NCI-H345 (cell line): ENCODE measurements around the gene TSPAN18.

ENCODE experiments used
- DNase-seq: peaks from one replicate; lab custom pipeline; 2025; lab: John Stamatoyannopoulos, UW

The TSPAN18 gene

GRCh38 chr11:44777209-44778194, 50.7 kb downstream of the TSPAN18 start:
- no peak for DNase-seq

GRCh38 chr11:44778195-44779100, 51.7 kb downstream of the TSPAN18 start:
- DNase-seq, result no peak

DNA sequence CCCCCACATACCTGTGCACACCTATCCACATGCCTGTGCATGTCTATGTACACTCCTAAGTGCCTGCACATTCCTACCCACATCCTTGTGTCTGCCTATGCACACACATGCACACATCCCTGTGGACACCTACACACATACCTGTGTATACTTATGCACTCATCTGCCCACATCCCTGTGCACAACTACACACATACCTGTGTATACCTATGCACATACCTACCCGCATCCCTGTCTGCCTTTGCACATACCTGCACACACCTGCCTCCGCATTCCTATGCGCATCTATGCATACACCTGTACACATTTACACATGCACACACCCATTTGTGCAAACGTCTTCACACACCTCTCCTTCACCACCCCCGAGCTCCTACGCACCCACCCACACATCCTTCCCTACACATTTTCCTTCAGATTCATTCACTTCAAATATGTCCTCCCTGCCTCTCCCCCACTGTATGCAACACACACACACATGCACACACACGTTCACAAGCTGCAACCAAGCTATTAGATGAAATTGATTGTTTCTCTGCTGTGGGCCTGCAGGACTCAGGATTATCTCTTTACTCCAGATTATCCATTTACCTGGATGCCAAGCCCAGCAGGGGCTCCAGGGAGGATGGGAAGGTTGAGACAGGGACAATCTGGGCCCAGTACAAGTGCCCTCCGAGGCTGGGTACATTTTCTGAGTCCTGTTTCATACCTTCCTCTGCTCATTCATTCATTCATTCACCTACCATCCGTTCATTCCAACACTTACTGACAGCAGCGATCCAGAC, 53.2 kb downstream of the TSPAN18 start:
- DNase-seq, result no peak

- no peak for DNase-seq
Observed at GRCh38 chr11:44780940-44781631, 54.3 kb downstream of the TSPAN18 start.

GRCh38 chr11:44781655-44782054, 54.9 kb downstream of the TSPAN18 start:
- no peak for DNase-seq

- no peak for DNase-seq
Observed at GRCh38 chr11:44782478-44782877, 55.7 kb downstream of the TSPAN18 start.

DNA sequence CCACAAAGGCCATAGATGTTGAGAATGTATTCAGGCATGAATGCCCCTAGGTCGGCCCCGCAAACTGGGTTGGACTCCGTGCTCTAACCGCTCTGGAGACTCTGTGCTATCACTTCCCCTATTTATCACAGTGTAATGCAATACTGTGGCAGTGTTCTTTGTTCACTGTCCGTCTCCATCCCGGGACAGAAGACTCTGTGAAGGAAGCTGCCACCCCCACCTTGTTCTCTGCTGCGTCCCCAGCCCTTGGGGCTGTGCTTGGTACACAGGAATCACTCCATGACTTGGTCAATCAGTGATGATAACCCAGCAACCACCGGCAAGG, 57.6 kb downstream of the TSPAN18 start:
- no peak for DNase-seq

DNA sequence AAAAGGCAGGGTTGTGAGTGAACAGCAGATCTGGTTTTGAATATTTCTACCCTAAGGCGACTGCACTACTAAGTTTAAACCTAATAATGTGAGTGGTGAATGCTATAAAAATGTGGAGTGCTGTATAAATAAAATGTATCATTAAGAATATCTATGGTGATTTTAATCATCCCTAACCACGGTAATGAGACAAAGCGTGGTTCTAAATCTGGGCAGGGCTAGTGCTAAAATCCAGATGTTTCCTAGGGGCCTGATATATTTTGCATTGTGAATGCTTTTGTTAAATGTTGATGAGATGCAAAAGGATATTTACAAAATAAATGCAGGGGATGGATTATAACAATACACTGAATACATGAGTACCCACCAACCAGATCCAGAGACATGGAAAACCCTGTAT, 58.1 kb downstream of the TSPAN18 start:
- DNase-seq, result no peak

DNA sequence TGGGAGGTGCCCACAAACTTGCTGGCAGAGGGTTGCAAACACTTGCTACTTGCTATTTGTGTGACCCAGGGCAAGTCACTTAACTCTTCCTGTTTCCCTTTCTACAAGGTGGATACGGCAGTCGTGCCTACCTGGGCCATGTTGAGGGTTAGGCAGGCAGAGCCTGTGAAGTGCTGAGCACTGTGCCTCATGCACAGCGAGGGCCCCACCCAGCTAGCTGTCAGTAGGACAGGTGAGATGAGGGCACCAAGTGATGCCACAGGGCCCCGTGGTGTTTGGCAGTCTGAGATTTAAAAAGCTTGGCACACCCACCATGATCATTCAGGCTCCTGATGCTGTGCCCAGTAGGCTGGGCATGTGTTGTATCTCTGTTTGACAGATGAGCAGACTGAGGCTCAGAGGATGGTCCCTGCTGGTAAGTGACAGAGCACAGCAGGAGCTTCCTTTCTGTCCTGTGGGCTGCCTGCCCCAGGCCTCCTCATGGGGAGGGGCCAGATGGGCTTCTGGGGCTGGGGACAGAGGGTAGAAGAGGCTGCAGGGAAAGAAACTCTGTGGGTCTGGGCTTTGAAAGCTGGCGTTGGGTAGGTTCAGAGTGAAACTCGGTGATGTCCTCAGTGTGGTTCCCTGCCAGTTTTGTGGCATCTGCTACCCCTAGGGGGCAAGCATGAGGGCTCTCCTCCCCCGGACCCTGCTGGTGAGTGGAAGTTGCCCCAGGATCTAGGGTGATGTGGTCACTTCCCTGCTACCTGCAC, 59.3 kb downstream of the TSPAN18 start:
- no peak for DNase-seq

DNA sequence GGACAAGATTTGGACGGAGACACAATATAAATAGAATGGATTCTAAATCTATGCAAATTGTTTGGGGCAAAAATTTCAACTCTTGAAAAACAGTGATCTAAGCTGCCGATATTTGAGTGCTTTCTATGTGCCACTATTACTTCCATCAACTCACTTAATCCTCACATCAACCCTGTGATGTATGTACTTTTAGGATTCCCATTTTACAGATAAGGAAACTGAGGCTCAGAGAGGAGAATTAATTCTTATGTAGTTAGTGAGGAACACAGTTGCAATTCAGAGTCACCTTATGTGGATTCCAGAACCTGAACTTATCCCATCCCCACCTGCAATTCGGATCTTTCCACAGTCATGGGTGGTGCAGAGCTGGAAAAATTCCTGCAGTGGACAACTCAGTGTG, 60.3 kb downstream of the TSPAN18 start:
- no peak for DNase-seq

DNA sequence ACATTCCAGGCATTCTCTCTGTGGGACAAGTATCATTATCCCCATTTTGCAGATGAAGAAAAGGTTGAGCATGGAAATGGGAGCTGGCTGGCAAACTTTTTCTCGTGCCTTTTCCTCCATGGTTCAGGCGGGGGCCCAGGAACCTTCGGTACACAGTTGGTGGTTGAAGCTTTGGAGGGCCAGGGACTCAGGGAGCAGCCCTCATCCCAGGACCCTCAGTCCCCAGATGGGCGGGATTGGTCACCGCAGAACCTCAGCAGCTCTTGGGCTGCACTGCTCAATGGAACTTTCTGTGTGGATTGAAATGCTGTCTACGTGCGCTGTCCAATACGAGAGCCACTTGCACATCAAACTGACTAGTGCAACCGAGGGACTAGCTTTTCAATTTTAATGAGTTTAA, 61.2 kb downstream of the TSPAN18 start:
- no peak for DNase-seq

DNA sequence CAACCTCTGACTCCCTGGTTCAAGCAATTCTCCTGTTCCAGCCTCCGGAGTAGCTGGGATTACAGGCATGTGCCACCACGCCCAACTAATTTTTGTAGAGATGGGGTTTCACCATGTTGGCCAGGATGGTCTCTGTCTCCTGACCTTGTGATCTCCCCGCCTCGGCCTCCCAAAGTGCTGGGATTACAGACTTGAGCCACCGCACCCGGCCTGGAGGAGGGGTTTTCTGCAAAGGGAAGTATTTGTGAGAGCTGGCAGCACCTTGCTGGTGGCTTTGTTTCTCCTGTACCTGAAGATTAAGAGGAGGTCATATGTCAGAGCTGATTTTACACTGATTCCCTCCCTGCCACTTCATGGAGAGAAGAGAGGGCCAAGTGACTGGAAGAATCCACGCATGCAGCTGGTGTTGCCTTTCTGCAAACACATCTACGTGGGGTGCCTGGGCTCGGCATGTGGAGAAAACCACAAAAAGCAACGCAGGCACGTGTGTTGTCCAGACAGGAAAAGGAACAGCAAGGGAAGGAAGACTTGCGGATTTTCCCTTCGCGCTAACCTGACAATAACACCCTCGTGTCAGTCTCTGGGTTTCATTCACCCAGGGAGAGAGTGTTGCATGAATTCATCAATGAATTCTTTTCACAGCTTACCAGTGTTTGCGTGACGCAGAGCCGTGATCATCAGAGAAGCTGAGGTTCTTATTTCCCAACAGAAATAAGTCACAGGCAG, 61.9 kb downstream of the TSPAN18 start:
- DNase-seq, result no peak

- no peak for DNase-seq
Observed at GRCh38 chr11:44789496-44789895, 62.7 kb downstream of the TSPAN18 start.

DNA sequence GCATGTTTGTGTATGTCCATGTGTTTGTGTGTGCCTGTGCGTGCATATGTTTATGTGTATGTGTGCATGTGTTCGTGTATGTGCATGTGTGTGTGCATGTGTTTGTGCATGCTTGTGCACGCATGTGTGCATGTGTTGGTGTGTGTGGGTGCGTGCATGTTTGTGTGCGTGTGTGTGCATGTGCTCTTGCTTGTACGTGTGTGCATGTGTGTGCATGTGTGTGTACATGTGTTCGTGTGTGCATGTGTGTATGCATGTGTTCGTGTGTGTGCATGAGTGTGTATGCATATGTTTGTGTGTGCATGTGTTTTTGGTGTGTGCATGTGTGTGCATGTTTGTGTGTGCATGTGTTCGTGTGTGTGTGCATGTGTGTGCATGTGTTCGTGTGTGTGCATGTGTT, 63.4 kb downstream of the TSPAN18 start:
- no peak for DNase-seq

DNA sequence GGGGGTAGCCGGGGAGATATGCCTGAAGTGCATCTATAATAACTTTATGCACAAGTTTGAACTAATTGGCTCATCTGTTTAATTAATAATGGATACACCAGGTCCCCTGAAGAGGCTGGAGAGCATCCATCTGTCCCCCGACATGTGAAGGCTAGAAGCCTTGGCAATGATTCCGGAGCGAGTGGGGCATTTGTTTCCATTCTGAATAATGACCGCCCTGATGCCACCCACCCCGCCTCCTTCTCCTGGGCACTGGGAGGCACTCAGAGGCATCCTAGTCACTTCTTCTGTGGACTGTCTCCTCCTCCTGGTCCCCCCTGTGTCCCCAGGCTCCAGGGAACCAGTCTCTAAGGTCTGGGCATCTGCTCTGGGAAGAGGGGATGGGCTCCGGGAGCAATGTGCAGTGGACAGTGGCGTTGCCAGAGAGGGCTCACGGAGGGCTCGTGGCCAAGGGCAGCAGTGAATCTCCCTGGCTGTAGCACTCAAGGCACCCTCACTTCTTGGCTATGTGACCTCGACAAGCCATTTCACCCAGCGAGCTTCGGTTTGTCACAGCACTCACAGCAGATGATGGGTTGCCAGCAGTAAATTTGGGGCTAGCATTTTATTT, 64.7 kb downstream of the TSPAN18 start:
- DNase-seq, result no peak

DNA sequence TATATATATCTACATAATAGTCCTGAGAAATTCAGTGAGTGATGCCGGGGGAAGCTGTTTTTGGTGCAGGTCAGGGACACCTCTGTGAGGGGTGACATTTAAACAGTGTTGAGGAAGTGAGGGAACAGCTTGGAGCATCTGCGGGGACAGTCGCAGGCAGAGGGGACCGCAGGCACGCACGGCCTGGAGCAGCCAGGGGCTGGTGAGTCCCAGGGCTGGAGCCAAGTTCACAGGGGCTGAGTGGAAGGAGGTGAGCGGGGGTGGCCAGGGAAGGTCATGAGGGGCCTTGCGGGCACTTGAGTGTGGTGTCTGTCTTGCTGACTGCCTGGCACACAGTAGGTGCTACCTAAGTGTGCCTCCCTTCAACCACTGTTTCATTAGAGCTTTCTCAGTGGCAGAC, 65.4 kb downstream of the TSPAN18 start:
- DNase-seq, result no peak

GRCh38 chr11:44793350-44794090, 66.8 kb downstream of the TSPAN18 start:
- no peak for DNase-seq

GRCh38 chr11:44795803-44796535, 69.2 kb downstream of the TSPAN18 start:
- DNase-seq, result no peak
